Vagina (tissue), 2 donors: Measurements from ENCODE around the gene LGALS1.

Experiments used
- CTCF ChIP-seq, 3 experiments: fragments of 450-650 bp in 2 of 3; fragments of 200-600 bp in 1 of 3; sonication (generic) in 1 of 3; IDR thresholded peaks; one replicate each; pipeline ENCODE4 v1.5.1; 2017 to 2019; ENCODE audit warnings: antibody characterized with exemption in 3 of 3, mild to moderate bottlenecking in 2 of 3, moderate library complexity in 2 of 3
- POLR2AphosphoS5 ChIP-seq, 2 donors: sonication (generic); formaldehyde crosslinking; IDR thresholded peaks; one replicate each; pipeline ENCODE4 v1.9.0; 2017; ENCODE audit warnings: antibody characterized with exemption in 2 of 2, mild to moderate bottlenecking in 2 of 2, low read depth in 1 of 2; ENCODE audit not compliant: insufficient read depth in 1 of 2

GRCh38 chr22:37665487-37665886 is 9.9 kb upstream of the LGALS1 start:
- TF ChIP-seq CTCF (IDR thresholded peaks at IDR 0.05) (no peak), POLR2AphosphoS5 (IDR thresholded peaks at IDR 0.05; ENCODE audit: insufficient read depth in 1 of 2, low read depth in 1 of 2) (no peak)
